ENCODE results near the gene AHDC1. TPM values are rescaled to one million over a fixed set of nuclear protein-coding genes. Genes with fewer than 3 reads are reported as not detected.

The AHDC1 gene
- total and polyA plus RNA-seq, 9 of the 15 experiments (the other 6 are each of a cell fraction or from before 2014, with no cell fraction given) = 0.21 to 36.4 (median 4.7) TPM

GRCh38 chr1:27528818-27529703, 74.9 kb downstream of the AHDC1 start (continued):
- TF ChIP-seq TRIM24 (IDR thresholded peaks at IDR 0.05) (peak in 1 of 2 experiments; percentile 70; a peak in 3 of 4 replicates), HBP1 (CRISPR knock-in tag; IDR thresholded peaks at IDR 0.05) (no peak), MYC (IDR thresholded peaks at IDR 0.05; ENCODE audit: low read depth, low read length) (peak; percentile 73), MYC (CRISPR knock-in tag; IDR thresholded peaks at IDR 0.05; ENCODE audit: borderline replicate concordance, low read depth) (no peak), ZBTB17 (CRISPR knock-in tag; IDR thresholded peaks at IDR 0.05) (0 out of 2 replicates have a peak, but pooled peaks have one; percentile 69), VEZF1 (CRISPR knock-in tag; IDR thresholded peaks at IDR 0.05) (peak; percentile 77), CBX5 (IDR thresholded peaks at IDR 0.05; ENCODE audit: borderline replicate concordance, low read depth) (no peak), KDM1A (IDR thresholded peaks at IDR 0.05) (peak in 1 of 2 experiments; percentile 97; a peak in 2 of 4 replicates), RHOXF2B (CRISPR knock-in tag; conservative IDR thresholded peaks at IDR 0.05) (peak; percentile 72; the same call in 1 of the 2 replicates), LCOR (CRISPR knock-in tag; IDR thresholded peaks at IDR 0.05) (0 out of 2 replicates have a peak, but pooled peaks have one; percentile 44)
- TF ChIP-seq, protein P1, sequence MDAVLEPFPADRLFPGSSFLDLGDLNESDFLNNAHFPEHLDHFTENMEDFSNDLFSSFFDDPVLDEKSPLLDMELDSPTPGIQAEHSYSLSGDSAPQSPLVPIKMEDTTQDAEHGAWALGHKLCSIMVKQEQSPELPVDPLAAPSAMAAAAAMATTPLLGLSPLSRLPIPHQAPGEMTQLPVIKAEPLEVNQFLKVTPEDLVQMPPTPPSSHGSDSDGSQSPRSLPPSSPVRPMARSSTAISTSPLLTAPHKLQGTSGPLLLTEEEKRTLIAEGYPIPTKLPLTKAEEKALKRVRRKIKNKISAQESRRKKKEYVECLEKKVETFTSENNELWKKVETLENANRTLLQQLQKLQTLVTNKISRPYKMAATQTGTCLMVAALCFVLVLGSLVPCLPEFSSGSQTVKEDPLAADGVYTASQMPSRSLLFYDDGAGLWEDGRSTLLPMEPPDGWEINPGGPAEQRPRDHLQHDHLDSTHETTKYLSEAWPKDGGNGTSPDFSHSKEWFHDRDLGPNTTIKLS (IDR thresholded peaks at IDR 0.05; ENCODE audit: borderline replicate concordance, low read depth) = peak; percentile 72; the same call in 1 of the 2 replicates
- TF ChIP-seq, protein P2, sequence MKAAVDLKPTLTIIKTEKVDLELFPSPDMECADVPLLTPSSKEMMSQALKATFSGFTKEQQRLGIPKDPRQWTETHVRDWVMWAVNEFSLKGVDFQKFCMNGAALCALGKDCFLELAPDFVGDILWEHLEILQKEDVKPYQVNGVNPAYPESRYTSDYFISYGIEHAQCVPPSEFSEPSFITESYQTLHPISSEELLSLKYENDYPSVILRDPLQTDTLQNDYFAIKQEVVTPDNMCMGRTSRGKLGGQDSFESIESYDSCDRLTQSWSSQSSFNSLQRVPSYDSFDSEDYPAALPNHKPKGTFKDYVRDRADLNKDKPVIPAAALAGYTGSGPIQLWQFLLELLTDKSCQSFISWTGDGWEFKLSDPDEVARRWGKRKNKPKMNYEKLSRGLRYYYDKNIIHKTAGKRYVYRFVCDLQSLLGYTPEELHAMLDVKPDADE (conservative IDR thresholded peaks at IDR 0.05; ENCODE audit: control insufficient read depth, low read depth, low read length) = no peak

Measured in K562 (cell line).